Osteocyte (in vitro differentiated cells): ENCODE measurements around the gene SH3PXD2B. TPM values are rescaled to one million over a fixed set of nuclear protein-coding genes. Genes with fewer than 3 reads are reported as not detected.
A peak's percentile ranks its signal among the peaks of the same experiment; 100 is the strongest.

Source experiments
- DNase-seq: peaks from one replicate; pipeline ENCODE4 v3.0.0; 2021; ENCODE audit warnings: mixed read lengths; ENCODE audit not compliant: unreplicated experiment; ENCODE audit errors: extremely low spot score
- H3K27ac Mint-ChIP-seq: one replicate; pipeline ENCODE4 v1.8.0; 2021; ENCODE audit warnings: mild to moderate bottlenecking, mixed read lengths; ENCODE audit not compliant: unreplicated experiment
- H3K27me3 Mint-ChIP-seq: one replicate; pipeline ENCODE4 v1.8.0; 2021; ENCODE audit warnings: mixed read lengths; ENCODE audit not compliant: unreplicated experiment
- H3K36me3 Mint-ChIP-seq: one replicate; pipeline ENCODE4 v1.8.0; 2021; ENCODE audit warnings: mixed read lengths; ENCODE audit not compliant: unreplicated experiment
- H3K4me1 Mint-ChIP-seq: one replicate; pipeline ENCODE4 v1.8.0; 2021; ENCODE audit warnings: mixed read lengths; ENCODE audit not compliant: unreplicated experiment
- H3K4me3 Mint-ChIP-seq: one replicate; pipeline ENCODE4 v1.8.0; 2021; ENCODE audit warnings: mild to moderate bottlenecking, moderate library complexity, mixed read lengths; ENCODE audit not compliant: unreplicated experiment
- H3K9me3 Mint-ChIP-seq: one replicate; pipeline ENCODE4 v1.8.0; 2021; ENCODE audit warnings: mixed read lengths; ENCODE audit not compliant: unreplicated experiment
- CTCF ChIP-seq: fragments of 200-600 bp; sonication (generic); IDR thresholded peaks from 2 replicates; pipeline ENCODE4 v1.5.0; 2021; ENCODE audit warnings: antibody characterized with exemption, mild to moderate bottlenecking, moderate library complexity
- total RNA-seq: library from RNA; stranded (reverse); gene quantifications from 2 replicates; pipeline ENCODE4 v1.2.1, GENCODE V29; 2021

SH3PXD2B gene
- total RNA-seq, 1 donor from 2014 or later: 114 TPM

GRCh38 chr5:172440486-172440885 is 13.8 kb downstream of the SH3PXD2B start:
- Mint-ChIP-seq H3K36me3 (peaks cover 5% of the 10 kb centered on the region), H3K27ac (no peak overlapping the region), H3K4me1 (peaks cover 47% of the 10 kb centered on the region), H3K27me3 (no peaks in the 10 kb centered on the region), H3K4me3 (no peak overlapping the region), H3K9me3 (no peaks in the 10 kb centered on the region)
- DNase-seq: no peak
- no peak for TF ChIP-seq CTCF

- Mint-ChIP-seq H3K4me3 (no peak overlapping the region), H3K27me3 (no peaks in the 10 kb centered on the region), H3K9me3 (no peaks in the 10 kb centered on the region), H3K36me3 (peaks cover 5% of the 10 kb centered on the region), H3K27ac (peak overlapping the region; percentile 50), H3K4me1 (peaks cover 42% of the 10 kb centered on the region)
- no peak for DNase-seq
- TF ChIP-seq CTCF: no peak
Observed at GRCh38 chr5:172439785-172440477, 14.4 kb downstream of the SH3PXD2B start.

- no peak for DNase-seq
- Mint-ChIP-seq H3K27me3 (no peaks in the 10 kb centered on the region), H3K4me3 (no peak overlapping the region), H3K9me3 (no peaks in the 10 kb centered on the region), H3K27ac (no peak overlapping the region), H3K36me3 (peaks cover 5% of the 10 kb centered on the region), H3K4me1 (peaks cover 26% of the 10 kb centered on the region)
- no peak for TF ChIP-seq CTCF
Observed at GRCh38 chr5:172438319-172438668, 16.0 kb downstream of the SH3PXD2B start.

- Mint-ChIP-seq H3K27ac (no peak overlapping the region), H3K36me3 (peaks cover 5% of the 10 kb centered on the region)
Observed at GRCh38 chr5:172437445-172438318, 16.6 kb downstream of the SH3PXD2B start.

More at GRCh38 chr5:172437445-172438318, 16.6 kb downstream of the SH3PXD2B start:
- Mint-ChIP-seq H3K4me1 (peaks cover 21% of the 10 kb centered on the region), H3K27me3 (no peaks in the 10 kb centered on the region), H3K9me3 (no peaks in the 10 kb centered on the region), H3K4me3 (no peak overlapping the region)
- no peak for TF ChIP-seq CTCF
- DNase-seq: no peak
